Bone marrow (tissue), 2 donors: ENCODE results near the gene MRAP.
"Not testable (repeated sequence)": the region's sequence is repeated elsewhere in the genome, so short reads cannot be mapped to it uniquely, and the experiment has no call there.

Experiments
- DNase-seq, 2 donors: peaks; one replicate each; lab custom pipeline; 2025; lab: John Stamatoyannopoulos, UW

The MRAP gene

DNA sequence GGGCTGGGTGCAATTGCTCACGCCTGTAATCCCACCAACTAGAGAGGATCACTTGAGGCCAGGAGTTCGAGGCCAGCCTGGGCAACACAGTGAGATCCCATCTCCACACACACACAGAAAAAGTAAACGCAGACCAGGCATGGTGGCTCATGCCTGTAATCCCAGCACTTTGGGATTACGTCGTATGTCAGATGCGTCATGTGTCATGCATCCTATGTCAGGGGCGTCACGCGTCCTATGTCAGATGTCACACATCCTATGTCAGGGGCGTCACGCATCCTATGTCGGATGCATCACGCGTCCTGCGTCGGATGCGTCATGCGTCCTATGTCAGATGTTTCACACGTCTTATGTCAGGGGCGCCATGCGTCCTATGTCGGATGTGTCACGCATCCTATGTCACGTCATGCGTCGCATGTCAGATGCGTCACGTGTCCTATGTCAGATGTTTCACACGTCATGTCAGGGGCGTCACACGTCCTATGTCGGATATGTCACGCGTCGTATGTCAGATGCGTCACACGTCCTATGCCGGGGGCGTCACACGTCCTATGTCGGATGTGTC is 1.5 kb downstream of the MRAP start:
- no peak for DNase-seq

GRCh38 chr21:32301596-32301995 is 2.9 kb downstream of the MRAP start:
- no peak for DNase-seq

DNA sequence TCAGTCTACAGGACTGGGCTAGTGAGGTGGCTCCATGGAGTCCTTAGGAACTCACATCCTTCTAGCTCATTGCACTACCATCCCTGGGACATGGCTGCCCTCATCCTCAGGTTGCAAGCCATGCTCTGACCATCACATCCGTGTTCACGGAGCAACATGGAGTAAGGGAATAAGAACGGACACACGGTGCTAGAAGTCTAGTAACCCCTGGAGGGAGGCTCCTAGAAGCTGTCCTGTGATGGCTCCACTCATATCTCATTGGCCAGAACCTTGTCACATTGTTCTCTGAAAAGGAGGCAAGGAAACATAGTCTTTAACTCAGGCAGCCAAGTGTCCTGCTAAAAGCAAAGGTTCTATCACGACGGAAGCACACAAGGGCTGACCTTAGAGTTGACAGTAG is 3.9 kb downstream of the MRAP start:
- DNase-seq, result no peak

DNA sequence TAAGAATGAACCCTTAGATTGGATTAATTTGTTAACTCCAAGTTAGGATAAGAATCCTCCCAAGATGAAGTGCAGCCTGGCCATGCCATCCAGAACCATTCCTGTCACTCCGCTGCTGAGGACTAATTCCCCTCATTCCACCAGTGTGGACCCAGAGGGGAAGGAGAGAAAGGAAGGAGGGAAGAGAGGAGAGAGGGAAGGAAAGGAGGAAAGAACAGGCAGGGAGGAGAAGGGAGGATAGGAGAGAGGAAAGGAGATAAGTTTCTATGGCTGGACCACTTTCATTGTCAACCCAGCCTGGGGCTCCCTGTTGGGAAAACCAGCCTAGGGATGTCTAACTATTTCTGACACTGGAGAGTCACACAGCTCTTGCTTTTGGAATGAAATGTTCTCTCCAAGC is 4.7 kb downstream of the MRAP start:
- DNase-seq, result no peak

GRCh38 chr21:32304998-32305397 is 6.3 kb downstream of the MRAP start:
- DNase-seq, result no peak

DNA sequence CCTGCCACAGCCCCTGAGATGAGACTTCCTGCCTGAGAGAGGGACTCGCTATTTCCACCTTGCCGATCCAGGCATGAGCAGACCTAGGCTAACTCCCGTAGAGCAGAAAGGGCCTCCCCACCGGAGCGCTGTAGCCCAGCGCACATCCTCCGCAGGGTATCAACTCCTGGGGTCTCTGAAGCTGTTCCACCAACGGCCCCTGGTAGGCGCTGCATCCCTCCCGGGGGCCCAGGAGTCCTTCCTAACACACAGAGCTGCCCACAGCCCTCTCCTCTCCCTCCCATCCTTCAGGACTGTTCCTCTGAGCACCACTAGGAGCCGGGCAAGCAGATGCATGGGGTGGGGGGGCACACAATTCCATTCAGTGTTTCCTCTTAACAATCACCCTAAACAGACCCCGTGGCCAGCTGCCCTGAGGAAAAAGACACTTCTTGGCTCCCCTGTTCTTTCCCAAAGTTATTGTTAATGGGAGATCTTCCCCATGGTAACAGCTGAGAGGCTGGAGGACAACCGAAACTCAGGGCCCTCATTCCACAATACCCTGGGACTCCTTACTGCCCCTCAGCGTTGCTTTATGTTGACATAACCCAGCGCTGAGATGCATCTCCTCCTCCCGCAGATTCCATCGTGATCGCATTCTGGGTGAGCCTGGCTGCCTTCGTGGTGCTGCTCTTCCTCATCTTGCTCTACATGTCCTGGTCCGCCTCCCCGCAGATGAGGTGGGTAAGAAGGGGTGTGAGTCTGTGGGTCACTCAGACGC is 7.5 kb downstream of the MRAP start:
- no peak for DNase-seq

DNA sequence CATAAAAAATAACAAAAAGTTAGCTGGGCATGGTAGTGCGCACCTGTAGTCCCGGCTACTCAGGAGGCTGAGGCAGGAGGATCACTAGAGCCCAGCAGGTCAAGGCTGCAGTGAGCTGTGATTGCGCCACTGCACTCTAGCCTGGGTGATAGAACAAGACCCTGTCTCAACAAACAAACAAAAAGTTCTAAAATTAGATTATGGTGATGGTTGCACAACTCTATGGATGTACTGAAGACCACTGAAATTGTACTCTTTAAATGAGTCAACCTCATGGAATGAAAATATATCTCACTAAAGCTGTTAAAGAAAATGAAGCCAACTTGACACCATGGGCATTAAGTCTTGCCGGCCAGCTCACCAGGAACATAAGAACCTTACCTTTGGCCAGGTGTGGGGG is 9.1 kb downstream of the MRAP start:
- DNase-seq, result no peak

- no peak for DNase-seq
Measured at GRCh38 chr21:32308696-32309095, 10.0 kb downstream of the MRAP start.

- DNase-seq, result no peak
Measured at GRCh38 chr21:32309906-32310460, 11.3 kb downstream of the MRAP start.

DNA sequence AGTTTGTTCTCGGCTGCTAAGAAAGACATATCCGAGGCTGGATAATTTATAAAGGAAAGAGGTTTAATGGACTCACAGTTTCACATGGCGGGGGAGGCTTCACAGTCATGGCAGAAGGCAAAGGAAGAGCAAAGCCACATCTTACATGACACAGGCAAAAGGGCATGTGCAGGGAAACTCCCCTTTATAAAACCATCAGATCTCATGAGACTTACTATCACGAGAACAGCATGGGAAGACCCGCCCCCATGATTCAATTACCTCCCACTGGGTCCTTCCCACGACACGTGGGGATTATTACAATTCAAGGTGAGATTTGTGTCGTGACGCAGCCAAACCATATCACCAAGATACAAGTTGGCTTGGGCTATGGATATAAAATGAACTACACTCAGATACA is 12.3 kb downstream of the MRAP start:
- DNase-seq, result not testable (repeated sequence)

GRCh38 chr21:32311621-32312020 is 13.0 kb downstream of the MRAP start:
- DNase-seq, result no peak

GRCh38 chr21:32312326-32312725 is 13.7 kb downstream of the MRAP start:
- DNase-seq, result no peak

GRCh38 chr21:32312976-32313375 is 14.3 kb downstream of the MRAP start:
- DNase-seq, result no peak

DNA sequence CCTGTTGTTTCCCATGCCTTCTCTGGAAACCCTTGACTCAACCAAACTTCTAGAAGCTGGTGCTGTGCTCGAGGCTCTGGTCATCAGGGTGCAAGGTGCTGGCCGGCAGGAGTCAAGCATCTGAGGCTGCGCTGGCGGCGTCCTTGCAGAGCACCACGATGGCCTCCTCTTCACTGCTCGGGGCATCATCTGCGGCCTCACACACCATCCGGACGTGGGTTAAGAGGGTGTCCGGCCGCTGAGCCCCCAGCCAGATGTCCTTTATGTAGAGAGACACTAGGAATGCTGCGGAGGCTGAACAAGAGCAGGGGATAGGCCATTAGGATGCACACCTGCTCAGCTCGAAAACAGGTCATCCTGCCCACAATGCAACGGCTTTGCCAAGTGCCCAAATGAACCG is 16.2 kb downstream of the MRAP start:
- no peak for DNase-seq

GRCh38 chr21:32315511-32316281 is 17.0 kb downstream of the MRAP start:
- no peak for DNase-seq

- DNase-seq, result no peak
Measured at GRCh38 chr21:32316361-32317215, 17.9 kb downstream of the MRAP start.

DNA sequence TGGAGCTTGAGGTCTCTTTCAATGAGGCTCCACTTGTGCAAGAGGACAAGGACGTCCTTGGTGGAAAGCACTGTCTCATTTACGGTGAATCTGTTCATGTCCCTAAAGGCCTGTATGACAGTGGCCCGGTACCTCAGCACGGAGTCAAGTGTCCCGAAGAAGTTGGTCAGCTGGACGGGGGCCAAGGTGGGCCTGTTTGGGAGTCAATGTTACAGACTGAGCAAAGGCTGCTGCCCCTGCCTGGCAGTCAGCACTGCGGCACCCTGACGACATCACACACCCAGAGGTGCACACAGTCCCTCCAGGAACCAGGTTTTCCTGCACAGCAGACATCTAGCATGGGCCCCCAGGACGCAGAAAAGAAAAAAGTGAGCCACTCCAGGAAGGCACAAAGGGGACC is 19.1 kb downstream of the MRAP start:
- DNase-seq, result no peak

DNA sequence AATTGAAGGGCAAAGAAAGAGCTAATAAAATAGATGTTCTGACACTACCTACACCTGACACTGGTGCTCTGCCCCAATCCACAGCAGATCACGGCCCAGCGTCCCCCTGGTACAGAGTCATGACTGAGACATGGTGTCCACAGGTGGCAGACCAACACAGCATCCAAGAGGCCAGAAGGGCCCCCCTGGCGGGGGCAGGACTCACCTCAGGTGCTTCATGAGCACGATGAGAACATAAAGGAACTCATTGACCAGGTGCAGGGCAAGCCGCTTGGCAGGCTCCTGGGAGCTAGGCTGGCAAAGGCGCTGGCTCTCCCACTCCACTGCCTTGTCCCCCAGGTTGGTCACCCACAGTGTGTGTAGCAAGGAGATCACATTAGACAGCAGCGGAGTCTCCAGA is 20.4 kb downstream of the MRAP start:
- DNase-seq, result no peak

- DNase-seq, result no peak
Measured at GRCh38 chr21:32320059-32320458, 21.4 kb downstream of the MRAP start.

DNA sequence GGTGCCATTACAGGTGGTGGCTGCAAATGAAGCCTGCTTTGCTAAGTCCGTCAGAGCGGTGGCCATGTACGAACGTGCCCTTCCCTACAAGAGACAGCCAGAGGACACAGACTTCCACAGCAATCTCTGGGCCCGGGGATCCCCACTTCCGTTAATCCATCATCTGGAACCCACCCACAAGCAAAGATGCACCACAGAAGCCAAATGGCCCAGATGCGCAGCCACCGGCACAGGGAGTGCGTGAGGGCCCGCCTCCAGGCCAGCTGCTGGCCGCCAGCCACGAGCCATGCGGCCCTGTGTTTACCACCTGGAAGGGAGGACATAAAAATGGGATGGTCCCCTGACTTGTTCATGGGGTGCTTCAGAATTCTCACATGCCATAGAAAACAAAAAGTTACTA is 22.1 kb downstream of the MRAP start:
- no peak for DNase-seq

DNA sequence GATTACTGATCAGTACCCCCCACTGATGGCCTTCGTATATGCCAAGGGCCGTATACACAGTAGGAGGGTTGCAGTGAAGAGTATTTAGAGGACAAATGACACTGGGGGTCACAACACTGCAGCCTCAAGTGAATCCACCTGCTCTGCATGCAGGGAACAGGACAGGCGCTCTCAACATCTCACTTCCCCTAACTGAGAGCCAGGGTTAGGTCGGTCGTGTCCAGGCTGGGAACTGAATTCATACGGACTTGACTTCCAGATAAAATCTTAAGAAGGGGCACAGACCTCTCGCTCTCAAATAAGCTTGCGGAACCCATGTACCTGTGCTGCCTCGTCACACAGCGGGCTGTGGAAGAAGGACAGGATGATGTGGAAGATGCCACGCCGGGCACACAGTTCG is 22.8 kb downstream of the MRAP start:
- DNase-seq, result no peak

DNA sequence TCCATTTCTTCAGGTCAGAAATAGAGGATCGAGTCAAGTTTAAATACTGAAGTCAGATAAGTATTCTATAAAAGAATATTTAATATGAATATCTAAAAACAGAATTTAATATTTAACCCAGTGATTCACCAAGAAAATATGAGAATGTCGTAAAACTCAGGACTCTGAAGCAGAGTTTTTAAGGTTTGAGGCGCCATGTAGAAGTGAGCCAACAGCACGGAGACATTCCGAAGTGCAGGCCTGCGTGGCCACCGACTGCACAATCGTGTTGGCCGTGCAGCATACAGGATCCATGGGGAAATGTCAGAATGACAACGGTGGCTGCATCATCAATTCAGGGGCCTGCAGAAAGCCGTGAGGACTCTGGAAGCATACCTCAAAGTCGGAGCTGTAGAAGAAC is 23.4 kb downstream of the MRAP start:
- no peak for DNase-seq
